Gastrocnemius medialis (tissue), 4 donors: Measurements from ENCODE around the gene XPO5.
"Not testable (repeated sequence)": the region's sequence is repeated elsewhere in the genome, so short reads cannot be mapped to it uniquely, and the experiment has no call there.

Experiments
- POLR2A ChIP-seq, 2 donors: fragments of 450-650 bp; IDR thresholded peaks; one replicate each; pipeline ENCODE4 v1.6.1; 2017; ENCODE audit warnings: antibody characterized with exemption in 2 of 2, mild to moderate bottlenecking in 2 of 2, moderate library complexity in 2 of 2
- TF ChIP-seq, protein P1 (sequence below), 5 experiments: fragments of 450-650 bp in 3 of 5; fragments of 200-600 bp in 2 of 5; sonication (generic) in 2 of 5; IDR thresholded peaks in 4 of 5; conservative IDR thresholded peaks in 1 of 5; 1 replicate in 4 of 5; 2 replicates in 1 of 5; pipeline ENCODE4 v1.5.1; 2016 to 2019; ENCODE audit warnings: antibody characterized with exemption in 5 of 5, mild to moderate bottlenecking in 3 of 5, moderate library complexity in 3 of 5

DNA sequence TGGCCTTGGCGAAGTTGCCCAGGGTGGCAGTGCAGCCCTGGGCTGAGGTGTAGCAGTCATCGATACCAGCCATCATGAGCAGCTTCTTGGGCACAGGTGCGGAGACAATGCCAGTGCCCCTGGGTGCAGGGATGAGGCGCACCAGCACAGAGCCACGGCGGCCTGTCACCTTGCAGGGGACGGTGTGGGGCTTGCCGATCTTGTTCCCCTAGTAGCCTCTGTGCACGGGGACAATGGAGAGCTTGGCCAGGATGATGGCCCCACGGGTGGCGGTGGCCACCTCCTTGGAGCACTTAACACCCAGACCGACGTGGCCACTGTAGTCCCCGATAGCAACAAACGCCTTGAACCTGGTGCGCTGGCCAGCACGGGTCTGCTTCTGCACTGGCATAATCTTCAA, 36.9 kb downstream of the XPO5 start:
- TF ChIP-seq, protein P1, sequence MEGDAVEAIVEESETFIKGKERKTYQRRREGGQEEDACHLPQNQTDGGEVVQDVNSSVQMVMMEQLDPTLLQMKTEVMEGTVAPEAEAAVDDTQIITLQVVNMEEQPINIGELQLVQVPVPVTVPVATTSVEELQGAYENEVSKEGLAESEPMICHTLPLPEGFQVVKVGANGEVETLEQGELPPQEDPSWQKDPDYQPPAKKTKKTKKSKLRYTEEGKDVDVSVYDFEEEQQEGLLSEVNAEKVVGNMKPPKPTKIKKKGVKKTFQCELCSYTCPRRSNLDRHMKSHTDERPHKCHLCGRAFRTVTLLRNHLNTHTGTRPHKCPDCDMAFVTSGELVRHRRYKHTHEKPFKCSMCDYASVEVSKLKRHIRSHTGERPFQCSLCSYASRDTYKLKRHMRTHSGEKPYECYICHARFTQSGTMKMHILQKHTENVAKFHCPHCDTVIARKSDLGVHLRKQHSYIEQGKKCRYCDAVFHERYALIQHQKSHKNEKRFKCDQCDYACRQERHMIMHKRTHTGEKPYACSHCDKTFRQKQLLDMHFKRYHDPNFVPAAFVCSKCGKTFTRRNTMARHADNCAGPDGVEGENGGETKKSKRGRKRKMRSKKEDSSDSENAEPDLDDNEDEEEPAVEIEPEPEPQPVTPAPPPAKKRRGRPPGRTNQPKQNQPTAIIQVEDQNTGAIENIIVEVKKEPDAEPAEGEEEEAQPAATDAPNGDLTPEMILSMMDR (IDR thresholded peaks at IDR 0.05 in 4 of 5, conservative IDR thresholded peaks at IDR 0.05 in 1 of 5) = not testable (repeated sequence)
- TF ChIP-seq POLR2A (IDR thresholded peaks at IDR 0.05) = not testable (repeated sequence)
